Stimulated activated CD8-positive, alpha-beta memory T cell treated with anti-CD3 and anti-CD28 coated beads, Interleukin-4, amount 100 ng/mL, for 24 hours (primary cell): Measurements from ENCODE around the gene PRICKLE4.

Source experiments
- DNase-seq: peaks from one replicate; pipeline ENCODE4 v3.0.0-alpha.2; 2020; ENCODE audit warnings: low read depth

Gene PRICKLE4, protein sequence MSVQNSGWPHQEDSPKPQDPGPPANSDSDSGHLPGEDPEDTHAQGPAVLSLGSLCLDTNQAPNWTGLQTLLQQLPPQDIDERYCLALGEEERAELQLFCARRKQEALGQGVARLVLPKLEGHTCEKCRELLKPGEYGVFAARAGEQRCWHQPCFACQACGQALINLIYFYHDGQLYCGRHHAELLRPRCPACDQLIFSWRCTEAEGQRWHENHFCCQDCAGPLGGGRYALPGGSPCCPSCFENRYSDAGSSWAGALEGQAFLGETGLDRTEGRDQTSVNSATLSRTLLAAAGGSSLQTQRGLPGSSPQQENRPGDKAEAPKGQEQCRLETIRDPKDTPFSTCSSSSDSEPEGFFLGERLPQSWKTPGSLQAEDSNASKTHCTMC

DNA sequence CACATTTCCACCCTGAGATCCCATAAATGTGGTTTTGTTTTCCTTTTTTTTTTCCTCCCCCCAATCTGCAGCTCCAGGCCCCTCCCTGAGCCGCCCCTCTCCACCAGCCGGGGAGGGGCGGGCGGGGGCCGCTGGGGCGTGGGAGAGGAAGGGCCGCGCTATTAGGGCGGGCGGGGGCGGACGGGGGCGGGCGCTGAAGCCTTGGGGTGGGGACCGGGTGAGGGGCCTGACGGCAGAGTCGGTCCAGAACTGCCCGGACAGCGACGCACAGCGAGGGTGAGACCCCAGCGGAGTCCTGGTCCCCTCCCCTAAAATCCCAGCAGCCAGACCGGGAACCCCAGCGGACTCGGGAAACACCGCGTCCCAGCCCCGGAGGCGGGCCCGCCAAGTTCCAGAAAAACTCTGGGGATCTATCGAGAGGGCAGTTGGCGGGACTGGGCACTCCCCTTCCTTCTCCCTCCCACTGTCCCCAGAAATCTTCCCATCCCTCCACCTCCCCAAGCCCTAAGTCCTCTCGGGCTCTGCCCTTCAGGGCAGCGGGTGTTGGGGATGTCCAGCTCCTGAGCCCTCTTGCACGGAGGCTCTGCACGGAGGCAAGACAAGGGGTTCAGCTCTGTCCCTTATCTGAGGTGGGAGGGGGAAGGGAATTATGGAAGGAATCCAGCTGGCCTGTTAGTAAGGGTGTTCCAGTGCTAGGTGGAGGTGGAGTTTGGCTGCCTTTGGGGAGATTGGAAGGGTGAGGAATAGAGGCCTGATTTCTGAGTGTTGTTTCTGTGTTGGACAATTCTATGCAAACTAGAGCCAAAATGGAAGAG is at the start of gene PRICKLE4:
PRICKLE4 (plus strand) TSS at position 232 of the 815 bp plus-strand sequence. CDS start 2,692 bp downstream, outside the sequence.
- DNase-seq: no peak

DNA sequence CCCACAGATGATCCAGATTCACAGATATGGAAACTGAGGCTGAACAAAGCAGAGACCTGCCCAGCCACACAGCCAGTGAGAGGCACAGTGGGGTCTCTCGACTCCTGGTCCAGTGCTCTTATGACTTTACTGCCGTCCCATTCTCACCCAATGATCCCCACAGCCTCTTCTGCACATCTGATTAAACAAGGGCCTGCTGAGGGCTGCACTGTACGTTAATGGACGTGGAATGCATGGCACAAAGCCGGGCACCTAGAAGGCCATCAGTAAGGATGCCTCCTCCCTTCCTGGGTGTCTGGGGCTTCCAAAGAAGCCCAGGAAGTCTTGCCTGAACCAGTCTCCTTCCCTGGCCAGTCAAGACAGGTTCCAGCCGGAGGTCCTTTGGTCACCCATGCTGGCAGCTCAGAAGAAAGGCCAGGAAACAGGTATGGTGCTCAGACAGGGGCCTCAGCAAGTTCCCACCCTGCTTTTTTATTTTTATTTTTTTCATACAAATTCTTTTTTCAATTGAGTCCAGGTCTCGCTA is 49.0 kb upstream of the PRICKLE4 start:
- no peak for DNase-seq

DNA sequence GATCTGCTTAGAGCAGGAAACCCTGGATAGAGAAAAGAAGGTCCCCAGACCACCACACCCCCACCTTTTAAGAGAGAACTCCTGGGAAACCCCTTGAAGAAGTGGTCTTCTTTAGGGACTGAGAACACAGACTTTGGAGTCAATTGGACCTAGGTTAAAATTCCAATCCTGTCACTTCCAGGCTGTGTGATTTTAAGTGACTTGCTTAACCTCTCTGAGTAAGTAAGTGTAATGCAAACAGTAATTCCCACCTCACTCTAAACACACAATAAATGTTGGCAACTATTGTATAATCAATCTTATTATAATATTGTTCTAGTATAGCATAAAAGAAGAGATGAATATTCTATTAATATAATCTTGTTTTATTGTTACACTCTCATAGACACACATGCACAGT is 48.4 kb upstream of the PRICKLE4 start:
- no peak for DNase-seq

DNA sequence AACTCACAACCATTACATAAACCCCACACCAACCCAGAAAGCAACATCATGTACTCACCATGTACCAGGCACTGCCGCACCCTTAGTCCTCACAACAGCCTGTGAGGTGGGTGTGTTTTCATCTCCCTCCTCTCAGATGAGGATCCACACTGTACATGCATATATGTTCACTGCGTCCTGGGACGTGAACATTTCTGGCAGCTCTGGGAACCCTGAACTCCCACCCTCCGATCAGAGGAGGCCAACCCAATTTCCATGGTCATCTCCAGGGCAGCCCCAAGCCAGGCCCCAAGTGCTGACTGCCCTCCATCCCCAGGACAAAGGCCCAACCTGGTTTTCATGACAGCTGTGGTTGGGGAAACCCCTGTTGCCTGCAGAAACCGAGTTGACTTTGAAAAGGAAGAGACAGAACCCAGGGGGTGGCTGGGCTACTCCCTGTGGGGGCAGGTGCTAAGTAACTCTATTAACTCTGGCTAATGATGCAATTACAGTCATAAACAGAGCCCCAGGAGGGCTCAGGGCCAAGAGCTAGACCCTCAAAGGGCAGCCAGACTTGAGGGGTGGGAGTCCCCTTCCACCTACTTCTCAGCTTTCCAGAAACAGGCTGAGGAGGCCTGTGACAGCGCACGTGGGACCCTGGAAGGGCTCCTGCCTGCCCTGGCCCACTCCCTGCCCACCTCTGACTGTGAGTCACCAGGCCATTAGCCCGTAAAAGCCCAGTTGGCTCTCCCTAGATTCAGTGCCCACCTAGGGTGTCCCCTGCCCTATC is 47.8 kb upstream of the PRICKLE4 start:
- peak; percentile 53 for DNase-seq

DNA sequence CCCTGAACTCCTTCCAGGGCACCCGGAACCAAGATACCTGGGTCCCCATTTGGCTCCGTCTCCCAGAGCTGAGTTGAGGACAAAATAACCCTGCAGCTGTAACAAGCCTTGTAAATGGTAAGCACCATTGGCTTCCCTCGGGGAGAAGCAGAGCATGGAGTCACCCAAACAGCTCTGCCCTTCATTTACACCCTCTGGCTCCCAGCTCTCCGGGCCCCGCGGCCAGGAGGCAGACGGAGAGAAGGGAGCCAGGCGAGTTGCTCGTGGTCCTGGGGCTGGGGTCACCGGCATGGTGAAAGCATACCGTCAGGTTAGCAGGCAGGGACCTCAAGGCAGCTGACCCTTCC is 47.2 kb upstream of the PRICKLE4 start:
- DNase-seq: no peak

DNA sequence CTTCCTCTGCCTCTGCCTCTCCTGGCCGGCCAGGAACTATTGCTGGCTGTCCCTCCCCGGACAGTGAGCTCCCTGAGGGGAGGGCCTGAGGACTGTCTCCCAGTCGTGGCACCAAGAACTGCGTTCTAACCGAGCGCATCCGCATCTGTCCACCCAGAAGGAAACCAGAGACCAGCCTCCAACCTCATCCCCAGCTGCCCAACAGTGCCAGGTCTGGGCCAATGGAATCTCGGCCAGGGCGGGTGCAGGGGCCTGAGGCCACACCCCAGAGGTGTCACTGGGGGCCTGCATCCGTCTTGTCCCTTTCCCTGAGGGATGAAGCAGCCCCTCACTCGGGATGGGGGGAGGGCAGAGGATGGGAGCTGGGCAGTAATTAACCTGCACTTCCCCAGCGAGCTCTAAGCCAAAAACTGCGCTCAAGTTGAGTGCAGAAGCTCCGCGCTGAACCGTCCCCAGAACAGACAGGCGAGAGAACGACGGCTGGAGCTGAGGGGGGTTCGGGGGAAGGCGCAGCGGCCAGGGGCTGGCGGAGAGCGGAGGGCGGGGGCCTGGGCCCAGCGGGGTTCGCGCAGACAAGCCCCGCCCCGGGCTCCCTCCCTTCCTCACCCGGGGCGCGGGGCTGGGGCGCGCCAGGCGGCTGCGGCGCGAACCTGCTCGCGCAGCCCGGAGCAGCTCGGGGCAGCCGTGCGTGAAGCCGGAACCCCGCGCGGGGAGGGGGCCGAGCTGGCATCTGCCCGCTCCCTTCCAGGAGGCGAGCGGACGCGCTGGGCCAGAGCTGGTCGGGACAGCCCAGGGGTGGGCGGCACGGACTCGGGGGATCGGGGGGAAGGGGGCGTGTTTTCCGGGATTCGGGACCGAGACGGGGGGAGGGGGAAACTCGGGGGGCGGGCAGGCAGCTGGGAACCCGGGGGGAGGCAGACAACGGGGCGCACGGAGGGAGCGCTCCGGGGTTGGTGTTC is 46.6 kb upstream of the PRICKLE4 start:
- peak; percentile 40 for DNase-seq

DNA sequence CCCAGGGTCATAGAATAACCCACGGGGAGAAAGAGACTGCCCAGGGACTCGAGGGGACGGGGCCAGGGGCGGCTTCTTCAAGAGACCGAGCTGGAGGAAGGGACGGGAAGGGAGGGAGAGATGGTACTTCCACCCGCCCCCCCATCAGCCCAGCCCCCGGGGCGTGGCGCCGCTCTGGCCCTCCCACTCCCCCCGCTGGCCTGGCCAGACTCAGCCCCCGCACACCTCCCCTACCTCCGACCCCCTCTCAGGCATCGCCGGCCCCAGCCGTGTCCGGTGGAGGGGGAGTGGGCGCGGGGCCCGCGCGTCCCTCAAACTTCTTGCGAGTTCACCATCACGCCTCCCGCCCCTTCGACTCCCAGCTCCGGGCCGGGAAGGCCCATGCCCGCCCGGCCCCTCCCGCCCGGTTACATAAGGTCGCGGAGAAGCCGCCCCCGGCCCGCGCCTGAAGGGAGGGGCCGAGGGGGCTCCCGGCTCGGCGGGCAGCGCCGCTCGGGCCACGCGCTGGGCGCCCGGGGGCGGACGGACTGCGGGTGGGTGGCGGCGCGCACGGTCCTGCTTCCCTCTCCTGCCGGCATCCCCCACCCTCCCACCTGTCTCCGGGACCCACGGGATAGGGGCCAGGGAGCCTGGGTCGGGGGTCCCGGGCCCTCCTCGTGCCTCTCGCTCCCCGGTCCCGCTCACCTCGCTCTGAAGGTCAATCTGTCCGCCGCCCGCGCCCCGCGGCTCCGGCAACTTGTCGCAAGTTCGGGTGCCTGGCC is 45.7 kb upstream of the PRICKLE4 start:
- peak; percentile 59 for DNase-seq

DNA sequence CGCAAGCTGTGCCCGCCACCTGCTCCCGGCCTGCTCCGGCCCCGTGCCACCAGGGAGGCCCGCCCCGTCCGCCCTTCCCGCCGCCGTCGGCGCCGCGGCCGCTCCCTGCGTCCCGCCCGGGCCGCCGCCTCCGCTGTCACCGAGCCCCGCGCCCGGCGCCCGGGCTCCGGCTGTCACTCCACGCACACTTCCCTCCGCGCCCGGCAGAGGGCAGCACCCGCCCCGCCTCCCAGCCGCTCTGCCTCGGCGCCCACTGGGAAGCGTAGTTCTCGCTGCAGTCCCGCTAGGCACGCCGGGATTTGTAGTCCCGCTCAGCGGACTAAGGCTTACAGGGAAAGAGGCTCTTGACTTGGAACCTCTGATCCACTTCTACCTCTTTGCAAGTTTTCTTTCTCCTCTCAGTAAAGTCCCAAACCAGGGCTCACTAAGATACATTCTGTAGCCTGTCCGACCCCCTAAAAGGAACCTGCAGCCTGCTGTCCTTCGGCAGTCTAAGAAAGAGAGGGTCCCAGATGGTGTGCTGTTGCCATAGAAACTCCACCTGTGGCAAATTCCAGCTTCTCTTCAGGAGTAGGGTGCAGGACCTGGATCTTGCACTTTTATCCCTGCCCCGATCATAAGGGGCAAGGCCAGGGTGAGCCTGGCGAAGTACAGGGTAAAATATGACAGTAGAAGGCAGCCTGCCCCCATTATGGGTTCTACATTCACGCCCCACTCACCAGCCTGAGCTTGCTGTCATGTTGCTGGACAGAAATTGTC is 45.0 kb upstream of the PRICKLE4 start, which contains the start of gene TFEB:
TFEB (minus strand) TSS at position 182 of the 759 bp plus-strand sequence. CDS start 44,395 bp downstream, outside the sequence.
- DNase-seq: peak; percentile 90

DNA sequence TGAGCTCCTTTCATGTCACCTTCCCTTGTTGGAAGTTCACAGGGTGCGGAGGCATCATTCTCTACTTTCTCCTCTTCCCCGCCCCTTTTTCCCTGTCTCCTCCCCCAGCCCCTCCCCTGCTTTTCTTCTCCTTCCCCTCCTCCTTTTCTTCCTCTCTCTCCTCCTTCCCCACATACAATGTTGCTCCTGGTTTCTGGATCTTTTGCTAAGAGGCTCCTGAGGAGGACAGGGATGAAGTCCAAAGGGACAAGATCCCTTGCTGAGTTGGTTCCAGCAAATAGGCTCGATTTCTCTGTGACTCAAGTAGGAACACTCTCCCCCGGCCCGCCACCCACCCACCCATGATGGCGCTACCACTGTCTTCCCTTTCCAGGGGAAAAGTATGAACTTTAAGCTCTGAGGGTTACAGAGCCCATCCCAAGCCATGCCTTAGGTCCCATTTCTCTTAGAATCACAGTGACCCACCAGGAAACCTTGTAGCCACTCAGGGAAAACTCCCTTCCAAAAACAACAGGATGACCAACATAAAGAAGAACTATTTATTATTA is 44.3 kb upstream of the PRICKLE4 start:
- no peak for DNase-seq

DNA sequence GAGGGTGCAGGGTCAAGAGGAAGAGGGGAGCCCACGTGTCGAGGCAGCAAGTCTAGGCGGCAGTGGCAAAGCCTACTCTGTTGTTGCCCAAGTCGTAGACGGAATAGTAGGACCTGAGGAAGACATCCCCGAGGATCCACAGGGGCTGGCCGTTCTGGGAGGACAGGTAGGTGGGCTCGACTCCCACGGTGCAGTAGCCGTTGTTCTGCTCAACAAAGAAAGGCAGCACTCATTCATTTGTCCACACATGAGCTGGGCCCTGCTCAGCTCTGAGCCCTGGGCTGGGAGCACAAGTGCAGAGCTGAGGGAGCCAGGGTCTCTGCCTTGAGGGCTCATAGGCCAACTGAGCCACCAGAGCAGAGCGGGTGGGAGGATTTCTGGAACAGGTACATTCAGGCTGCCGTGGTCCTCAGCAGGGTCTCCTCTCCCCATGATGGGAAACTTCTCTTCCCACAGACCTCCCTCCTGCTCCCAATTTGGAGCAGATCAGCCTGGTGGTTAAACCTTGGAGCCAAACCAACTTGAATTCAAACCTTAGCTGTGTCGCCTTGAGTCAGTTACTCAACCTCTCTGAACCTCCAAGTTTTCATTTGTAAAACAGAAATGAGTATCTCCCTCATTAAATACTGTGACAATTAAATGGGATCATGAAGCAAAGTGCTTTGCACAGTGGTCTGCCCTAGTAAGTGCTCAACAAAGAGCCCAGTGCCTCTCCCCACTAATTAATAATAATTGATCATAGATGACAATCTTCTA is 43.6 kb upstream of the PRICKLE4 start:
- DNase-seq: no peak

DNA sequence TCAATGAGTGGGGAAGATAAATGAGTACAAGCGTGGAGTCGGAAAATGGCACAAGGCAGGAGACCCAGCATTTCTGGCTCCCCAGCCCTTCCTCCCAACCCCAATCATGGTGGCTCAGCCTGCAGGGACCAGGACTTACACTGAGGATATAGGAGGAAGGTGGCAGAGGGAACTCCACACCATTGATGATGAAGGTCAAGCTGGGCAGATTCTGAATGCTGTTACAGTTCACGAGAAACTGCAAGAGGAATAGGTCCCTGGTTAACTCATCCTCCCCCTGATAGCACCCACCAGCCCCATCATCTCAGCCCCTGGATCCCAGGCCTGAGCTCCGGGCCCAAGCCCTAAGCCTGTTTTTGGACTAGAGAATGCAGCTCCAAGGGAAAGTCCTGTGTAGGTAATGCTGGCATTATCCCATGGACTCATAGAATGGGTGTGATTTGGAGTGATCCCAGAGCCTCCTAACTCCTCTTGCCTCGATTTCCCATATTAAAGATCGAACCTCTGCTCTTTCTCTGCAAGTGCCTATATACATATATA is 42.9 kb upstream of the PRICKLE4 start:
- DNase-seq: no peak

DNA sequence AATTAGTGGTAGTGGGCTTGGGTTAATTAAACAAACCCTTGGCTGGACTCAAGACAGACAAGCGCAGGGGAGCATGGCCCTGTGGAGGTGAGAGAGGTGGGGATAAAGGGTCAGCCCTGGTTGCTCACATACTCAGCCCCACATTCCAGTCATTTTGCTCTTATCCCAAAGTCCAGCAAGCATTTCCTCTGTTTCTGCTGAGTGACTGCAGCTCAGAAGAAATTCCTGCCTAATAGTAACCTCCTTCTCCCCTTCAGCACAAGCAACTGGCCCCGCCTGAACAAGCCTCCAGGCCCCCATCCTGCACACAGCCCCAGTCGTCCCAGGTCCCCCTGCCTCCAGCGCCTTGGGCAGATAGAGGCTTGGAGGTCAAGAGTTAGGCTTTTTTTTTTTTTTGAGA is 41.5 kb upstream of the PRICKLE4 start:
- no peak for DNase-seq

DNA sequence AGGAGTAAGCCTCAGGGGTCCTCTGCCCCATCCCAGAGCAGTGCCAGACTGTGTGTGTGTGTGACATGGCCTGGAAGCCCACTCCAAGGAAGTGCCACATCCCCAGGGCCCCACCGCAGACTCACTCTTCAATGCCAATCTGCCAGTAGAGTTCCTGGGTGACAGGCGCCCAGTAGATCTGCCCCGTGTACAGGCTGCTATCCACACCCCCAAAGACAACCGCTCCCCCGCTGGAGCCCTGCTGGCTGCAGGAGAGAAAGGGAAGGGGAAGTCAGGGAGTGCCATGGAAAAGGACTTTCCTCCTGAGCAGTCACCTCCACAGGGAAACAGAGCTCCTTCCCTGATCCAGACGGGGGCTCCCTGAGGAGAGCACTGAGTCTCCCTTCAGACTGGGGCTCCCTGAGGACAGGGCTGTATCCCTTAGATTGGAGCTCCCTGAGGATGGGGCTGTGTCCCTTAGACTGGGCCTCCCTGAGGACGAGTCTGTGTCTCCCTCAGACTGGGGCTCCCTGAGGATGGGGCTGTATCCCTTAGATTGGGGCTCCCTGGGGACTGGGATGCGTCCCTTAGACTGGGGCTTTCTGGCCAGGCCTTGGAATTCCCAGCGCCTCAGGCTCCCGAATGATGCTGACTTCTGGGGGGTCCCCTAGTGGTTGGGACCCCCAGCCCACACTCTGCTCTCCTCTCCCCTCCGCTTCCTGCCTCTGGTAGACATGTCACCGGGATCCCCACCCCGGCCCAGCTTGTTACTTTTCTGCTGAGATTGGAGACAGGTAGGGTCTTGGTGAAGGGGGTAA is 40.0 kb upstream of the PRICKLE4 start:
- DNase-seq: no peak

DNA sequence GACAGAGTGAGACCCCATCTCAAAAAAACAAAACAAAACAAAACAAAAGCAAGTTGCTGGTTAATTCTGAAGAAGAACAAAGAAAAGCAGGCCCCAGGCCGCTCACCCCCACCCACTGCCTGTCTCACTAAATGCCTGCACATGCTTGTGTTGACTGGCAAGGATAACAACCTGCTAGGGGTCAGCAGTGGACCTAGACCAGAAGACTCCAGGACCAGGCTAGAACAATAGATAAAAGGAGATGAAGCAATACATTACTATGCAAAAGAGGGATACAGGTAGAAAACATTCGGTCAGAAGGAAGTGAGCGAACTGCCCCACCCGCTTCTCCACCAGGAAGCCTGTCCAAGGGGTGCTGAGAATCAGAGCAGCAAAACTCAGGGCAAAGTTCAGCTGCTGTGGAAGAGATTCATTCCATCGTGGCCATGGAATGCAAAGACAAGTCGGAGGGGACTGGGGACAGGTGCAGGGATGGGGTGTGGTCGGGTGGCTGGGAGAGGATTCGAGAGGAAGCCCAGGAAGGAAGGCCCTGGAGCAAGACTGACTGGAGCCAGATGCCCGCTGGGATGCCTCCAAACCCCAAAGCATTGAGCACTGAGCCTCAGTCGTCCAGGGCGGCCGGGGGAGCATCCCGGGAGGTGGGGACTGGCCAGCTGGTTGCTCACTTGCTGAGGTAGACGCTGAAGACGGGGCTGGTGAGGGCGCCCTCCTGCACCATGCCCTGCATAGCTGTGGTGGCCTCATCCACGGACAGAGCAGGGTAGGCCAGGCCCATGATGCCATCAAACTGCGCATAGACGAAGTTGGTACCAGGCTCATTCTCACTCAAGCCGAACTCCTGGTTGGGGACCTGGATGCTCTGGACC is 38.7 kb upstream of the PRICKLE4 start:
- no peak for DNase-seq

DNA sequence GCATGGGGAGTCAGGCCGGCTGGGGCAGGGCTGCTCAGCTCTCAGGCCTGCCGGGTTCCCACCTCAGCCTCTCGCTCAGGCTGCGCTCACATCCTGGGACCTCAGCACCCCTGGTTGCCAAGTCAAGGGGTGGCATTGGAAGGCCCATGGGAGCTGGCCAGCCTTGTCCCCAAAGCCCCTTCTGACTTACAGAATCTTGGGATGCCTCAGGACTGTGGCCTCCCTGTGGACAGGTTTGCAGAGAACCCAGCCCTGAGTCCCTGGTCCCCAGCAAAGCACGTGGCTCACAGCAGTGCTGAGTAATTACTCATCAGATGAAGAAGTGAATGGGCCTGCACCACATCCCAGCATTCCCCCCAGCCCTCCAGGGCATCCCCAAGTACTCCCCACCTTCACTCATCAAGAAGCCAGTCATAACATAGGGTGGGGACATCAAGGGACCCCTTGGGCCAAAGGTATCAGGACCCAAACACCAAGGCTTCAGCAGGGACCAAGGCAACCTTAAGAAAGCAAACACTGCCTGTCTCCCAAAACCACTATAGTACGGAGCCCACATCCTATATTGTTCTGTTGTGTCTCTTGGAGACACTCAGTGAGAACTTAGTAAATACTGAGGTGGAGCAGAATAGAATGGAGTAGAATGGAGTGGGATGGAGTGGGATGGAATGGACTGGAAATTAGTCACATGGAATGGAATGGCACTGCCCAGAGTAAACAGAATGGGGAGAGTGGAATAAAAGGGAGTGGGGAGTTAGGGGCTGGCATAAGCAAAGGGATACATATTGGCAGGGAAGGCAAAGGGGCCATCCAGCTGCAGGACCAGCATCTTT is 37.0 kb upstream of the PRICKLE4 start:
- no peak for DNase-seq
